ENCODE data around the gene SORBS2. TPM values are rescaled to one million over a fixed set of nuclear protein-coding genes. Genes with fewer than 3 reads are reported as not detected.
"Not testable (repeated sequence)": the region's sequence is repeated elsewhere in the genome, so short reads cannot be mapped to it uniquely, and the experiment has no call there.

The SORBS2 gene
- total RNA-seq, 4 donors from 2014 or later = 821 to 1,626 (median 1,353) TPM

- WGBS = 89% methylated on average over 15 of the region's 15 CpGs
- peak overlapping the region; percentile 50 to 86 (median 68) for H3K27ac ChIP-seq (replicated peaks in 1 of 4)
- no peak overlapping the region for H3K4me3 ChIP-seq
- no peaks in the 10 kb centered on the region for H3K27me3 ChIP-seq
- H3K4me1 ChIP-seq = peaks cover 51 to 74% (median 62%) of the 10 kb centered on the region in 4 donors
- no peaks in the 10 kb centered on the region for H3K9me3 ChIP-seq
- peak in 1 of 2 donors; percentile 30 for TF ChIP-seq POLR2AphosphoS5 (IDR thresholded peaks at IDR 0.05)
- TF ChIP-seq, protein P1, sequence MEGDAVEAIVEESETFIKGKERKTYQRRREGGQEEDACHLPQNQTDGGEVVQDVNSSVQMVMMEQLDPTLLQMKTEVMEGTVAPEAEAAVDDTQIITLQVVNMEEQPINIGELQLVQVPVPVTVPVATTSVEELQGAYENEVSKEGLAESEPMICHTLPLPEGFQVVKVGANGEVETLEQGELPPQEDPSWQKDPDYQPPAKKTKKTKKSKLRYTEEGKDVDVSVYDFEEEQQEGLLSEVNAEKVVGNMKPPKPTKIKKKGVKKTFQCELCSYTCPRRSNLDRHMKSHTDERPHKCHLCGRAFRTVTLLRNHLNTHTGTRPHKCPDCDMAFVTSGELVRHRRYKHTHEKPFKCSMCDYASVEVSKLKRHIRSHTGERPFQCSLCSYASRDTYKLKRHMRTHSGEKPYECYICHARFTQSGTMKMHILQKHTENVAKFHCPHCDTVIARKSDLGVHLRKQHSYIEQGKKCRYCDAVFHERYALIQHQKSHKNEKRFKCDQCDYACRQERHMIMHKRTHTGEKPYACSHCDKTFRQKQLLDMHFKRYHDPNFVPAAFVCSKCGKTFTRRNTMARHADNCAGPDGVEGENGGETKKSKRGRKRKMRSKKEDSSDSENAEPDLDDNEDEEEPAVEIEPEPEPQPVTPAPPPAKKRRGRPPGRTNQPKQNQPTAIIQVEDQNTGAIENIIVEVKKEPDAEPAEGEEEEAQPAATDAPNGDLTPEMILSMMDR (IDR thresholded peaks at IDR 0.05) = no peak
- DNase-seq (ENCODE audit: extremely low spot score) = no peak
- no peaks in the 10 kb centered on the region for H3K36me3 ChIP-seq
- intact Hi-C loops (cut with DNase I) = no loop called here
Observed at GRCh38 chr4:185716577-185717376, 95.2 kb downstream of the SORBS2 start.

- no peaks in the 10 kb centered on the region for H3K36me3 ChIP-seq
- H3K27ac ChIP-seq (replicated peaks in 1 of 4) = peak overlapping the region; percentile 9 to 58 (median 30)
- no peak overlapping the region for H3K4me3 ChIP-seq
- H3K9me3 ChIP-seq = no peaks in the 10 kb centered on the region
- TF ChIP-seq, protein P1 (IDR thresholded peaks at IDR 0.05) = no peak
- no peak for TF ChIP-seq EP300 (IDR thresholded peaks at IDR 0.05)
- TF ChIP-seq POLR2AphosphoS5 (IDR thresholded peaks at IDR 0.05) = no peak
- TF ChIP-seq POLR2A (IDR thresholded peaks at IDR 0.05; ENCODE audit: low read depth) = no peak
- peaks cover 45 to 71% (median 56%) of the 10 kb centered on the region in 4 donors for H3K4me1 ChIP-seq
- no peak for DNase-seq (ENCODE audit: extremely low spot score)
- no peaks in the 10 kb centered on the region for H3K27me3 ChIP-seq
- WGBS = 81% methylated on average over 9 of the region's 9 CpGs
- intact Hi-C loops (cut with DNase I) = no loop called here
Observed at GRCh38 chr4:185716141-185716551, 95.8 kb downstream of the SORBS2 start.

DNA sequence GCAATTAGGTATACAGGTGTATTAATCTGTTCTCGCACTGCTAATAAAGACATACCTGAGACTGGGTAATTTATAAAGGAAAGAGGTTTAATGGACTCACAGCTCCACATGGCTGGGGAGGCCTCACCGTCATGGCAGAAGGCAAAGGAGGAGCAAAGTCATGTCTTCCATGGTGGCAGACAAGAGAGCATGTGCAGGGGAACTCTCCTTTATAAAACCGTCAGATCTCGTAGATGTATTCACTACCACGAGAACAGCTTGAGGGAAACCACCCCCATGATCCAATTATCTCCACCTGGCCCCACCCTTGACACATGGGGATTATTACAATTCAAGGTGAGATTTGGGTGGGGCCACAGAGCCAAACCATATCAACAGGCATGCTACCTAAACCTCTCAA lies 97.5 kb downstream of the SORBS2 start:
- H3K36me3 ChIP-seq; H3K9me3 ChIP-seq; intact Hi-C loops (cut with DNase I); DNase-seq (ENCODE audit: extremely low spot score); H3K4me3 ChIP-seq; H3K27me3 ChIP-seq; H3K27ac ChIP-seq (replicated peaks in 1 of 4): not testable (repeated sequence)
- 98% methylated on average over 5 of the region's 5 CpGs for WGBS
- peaks cover 35 to 73% (median 50%) of the 10 kb centered on the region in 4 donors for H3K4me1 ChIP-seq

- H3K4me3 ChIP-seq = no peak overlapping the region
- WGBS = 100% methylated on average over 1 of the region's 1 CpG
- H3K27me3 ChIP-seq = no peaks in the 10 kb centered on the region
- DNase-seq (ENCODE audit: extremely low spot score) = no peak
- no peaks in the 10 kb centered on the region for H3K9me3 ChIP-seq
- TF ChIP-seq, protein P1 (IDR thresholded peaks at IDR 0.05) = no peak
- TF ChIP-seq POLR2A (IDR thresholded peaks at IDR 0.05; ENCODE audit: low read depth) (no peak), EP300 (IDR thresholded peaks at IDR 0.05) (no peak), POLR2AphosphoS5 (IDR thresholded peaks at IDR 0.05) (no peak)
- H3K36me3 ChIP-seq = no peaks in the 10 kb centered on the region
- no peak overlapping the region for H3K27ac ChIP-seq (replicated peaks in 1 of 4)
- H3K4me1 ChIP-seq = peaks cover 28 to 71% (median 49%) of the 10 kb centered on the region in 4 donors
- intact Hi-C loops (cut with DNase I) = no loop called here
Observed at GRCh38 chr4:185713731-185714130, 98.3 kb downstream of the SORBS2 start.

- Histone ChIP-seq H3K4me3 (no peak overlapping the region), H3K27me3 (no peaks in the 10 kb centered on the region), H3K9me3 (no peaks in the 10 kb centered on the region), H3K4me1 (peaks cover 27 to 71% (median 50%) of the 10 kb centered on the region in 4 donors), H3K27ac (replicated peaks in 1 of 4) (no peak overlapping the region), H3K36me3 (no peaks in the 10 kb centered on the region)
- TF ChIP-seq, protein P1 (IDR thresholded peaks at IDR 0.05) = no peak
- TF ChIP-seq POLR2AphosphoS5 (IDR thresholded peaks at IDR 0.05) (no peak), EP300 (IDR thresholded peaks at IDR 0.05) (no peak), POLR2A (IDR thresholded peaks at IDR 0.05; ENCODE audit: low read depth) (no peak)
- WGBS = 85% methylated on average over 5 of the region's 5 CpGs
- intact Hi-C loops (cut with DNase I) = no loop called here
- DNase-seq (ENCODE audit: extremely low spot score) = no peak
Observed at GRCh38 chr4:185713272-185713671, 98.7 kb downstream of the SORBS2 start.
